ENCODE measurements around the gene PSMG3.

DNA sequence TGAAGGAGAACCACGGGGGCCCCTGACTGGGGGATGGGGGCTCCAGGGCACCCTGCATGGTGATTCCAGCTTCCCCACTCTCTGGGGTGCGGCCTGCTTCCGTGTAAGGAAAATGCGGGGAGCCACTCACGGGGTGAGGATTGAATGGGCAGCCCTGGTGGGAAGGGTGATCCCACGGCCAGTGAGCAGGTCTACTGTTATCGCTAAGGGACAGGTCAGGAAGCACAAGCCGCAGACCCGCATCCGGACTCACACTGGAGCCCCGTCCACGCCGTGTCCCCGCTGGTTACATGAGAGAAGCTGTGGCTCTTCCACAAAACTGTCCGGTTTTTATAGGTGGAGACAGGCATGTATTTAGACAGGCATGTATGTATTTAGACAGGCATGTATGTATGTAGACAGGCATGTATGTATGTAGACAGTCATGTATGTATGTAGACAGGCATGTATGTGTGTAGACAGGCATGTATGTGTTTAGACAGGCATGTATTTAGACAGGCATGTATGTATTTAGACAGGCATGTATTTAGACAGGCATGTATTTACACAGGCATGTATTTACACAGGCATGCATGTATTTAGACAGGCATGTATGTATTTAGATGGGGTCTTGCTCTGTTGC is 5.7 kb downstream of the PSMG3 start:
- TF ChIP-seq, protein P1, sequence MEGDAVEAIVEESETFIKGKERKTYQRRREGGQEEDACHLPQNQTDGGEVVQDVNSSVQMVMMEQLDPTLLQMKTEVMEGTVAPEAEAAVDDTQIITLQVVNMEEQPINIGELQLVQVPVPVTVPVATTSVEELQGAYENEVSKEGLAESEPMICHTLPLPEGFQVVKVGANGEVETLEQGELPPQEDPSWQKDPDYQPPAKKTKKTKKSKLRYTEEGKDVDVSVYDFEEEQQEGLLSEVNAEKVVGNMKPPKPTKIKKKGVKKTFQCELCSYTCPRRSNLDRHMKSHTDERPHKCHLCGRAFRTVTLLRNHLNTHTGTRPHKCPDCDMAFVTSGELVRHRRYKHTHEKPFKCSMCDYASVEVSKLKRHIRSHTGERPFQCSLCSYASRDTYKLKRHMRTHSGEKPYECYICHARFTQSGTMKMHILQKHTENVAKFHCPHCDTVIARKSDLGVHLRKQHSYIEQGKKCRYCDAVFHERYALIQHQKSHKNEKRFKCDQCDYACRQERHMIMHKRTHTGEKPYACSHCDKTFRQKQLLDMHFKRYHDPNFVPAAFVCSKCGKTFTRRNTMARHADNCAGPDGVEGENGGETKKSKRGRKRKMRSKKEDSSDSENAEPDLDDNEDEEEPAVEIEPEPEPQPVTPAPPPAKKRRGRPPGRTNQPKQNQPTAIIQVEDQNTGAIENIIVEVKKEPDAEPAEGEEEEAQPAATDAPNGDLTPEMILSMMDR (IDR thresholded peaks at IDR 0.05): no peak
- no peak for TF ChIP-seq EZH2 (IDR thresholded peaks at IDR 0.05)

Measured in neural progenitor cell (in vitro differentiated cells).